Stimulated activated CD4-positive, alpha-beta T cell treated with anti-CD3 and anti-CD28 coated beads, Interleukin-15, amount 100 ng/mL, for 24 hours (primary cell): ENCODE results near the gene PRR7.
"Not testable (repeated sequence)": the region's sequence is repeated elsewhere in the genome, so short reads cannot be mapped to it uniquely, and the experiment has no call there.

ENCODE experiments used
- DNase-seq: peaks from one replicate; pipeline ENCODE4 v3.0.0-alpha.2; 2020

Gene PRR7

DNA sequence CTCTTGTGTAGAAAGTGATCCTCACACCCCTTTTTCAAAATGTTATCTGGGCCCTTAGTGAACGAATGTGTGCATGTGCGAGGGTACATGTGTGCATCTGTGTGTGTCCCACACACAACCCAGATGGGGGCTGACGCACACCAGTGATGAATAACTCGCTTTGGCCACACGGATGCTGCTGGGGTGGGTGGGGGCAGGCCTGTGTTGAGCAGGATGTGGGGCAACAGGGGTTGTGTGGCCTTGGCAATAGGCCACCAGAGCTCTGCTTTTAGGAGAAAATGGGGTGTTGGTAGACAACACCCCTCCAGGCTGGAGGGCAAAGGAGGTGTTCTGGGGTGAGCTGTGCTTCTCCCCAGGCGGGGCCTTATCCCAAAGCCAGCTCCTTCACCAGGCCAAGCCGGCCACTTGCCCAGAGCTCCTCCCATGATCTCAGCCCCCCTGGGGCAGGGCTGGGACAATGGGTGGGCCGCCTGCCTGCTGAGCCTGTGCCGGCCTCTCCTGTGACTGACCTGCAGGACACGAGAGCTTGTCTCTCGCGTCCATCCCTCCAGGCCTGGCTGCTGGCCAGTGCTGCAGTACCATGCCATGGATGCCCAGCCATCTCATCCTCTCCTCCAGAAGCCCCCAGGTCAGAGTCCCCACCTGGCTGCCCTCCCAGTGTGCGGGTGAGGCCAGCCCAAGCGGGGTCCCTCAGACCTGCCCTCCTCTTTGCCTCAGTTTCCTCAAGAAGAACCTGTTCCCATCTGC is 25.2 kb downstream of the PRR7 start:
- no peak for DNase-seq

DNA sequence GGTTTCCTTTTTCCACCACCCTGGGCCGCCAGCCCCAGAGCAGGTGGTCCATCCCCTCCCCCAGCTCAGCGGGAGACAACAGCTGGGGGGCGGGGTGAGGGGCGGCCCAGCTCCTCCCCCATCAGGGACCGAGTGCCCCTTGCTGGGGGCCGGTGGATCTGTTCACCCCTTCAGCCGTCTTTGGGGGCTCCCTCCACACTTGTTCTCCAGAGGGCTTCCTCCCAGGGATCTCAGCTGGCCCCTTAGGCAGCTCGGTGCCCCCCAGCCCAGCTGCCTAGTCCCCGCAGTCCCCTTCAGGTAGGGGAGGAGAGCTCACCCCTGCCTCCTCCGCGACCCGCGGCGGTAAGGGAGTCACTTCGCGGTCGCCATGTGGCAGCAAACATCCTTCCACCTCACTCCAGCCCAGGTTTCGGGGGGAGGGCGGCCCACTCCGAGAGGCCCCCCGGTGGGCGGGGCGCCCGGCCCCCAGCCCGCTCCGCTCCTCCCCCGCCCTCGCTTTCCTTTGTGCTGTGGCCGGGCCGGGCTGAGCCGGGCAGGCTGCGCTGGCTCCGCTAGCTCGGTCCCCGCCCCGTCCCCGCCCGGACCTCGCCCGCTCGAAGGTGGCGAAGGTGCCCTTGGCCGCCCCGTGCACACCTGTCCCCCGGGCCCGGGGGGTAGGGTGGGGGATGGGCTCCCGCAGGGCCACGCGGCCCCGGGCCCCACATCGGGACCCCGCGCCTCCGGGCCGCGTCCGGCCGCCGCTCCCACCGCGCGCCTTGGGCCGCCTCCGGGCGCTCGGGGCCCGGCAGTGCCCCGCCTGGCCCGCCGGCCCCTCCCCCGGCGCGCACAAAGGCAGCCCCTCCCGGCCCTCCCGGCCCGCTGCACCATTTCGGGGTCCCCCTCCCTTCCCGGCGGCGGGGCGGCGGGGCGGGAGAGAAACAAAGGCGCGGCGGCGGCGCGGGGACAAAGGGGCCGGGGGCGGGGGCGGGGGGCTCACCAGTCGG is 26.1 kb downstream of the PRR7 start:
- peak; percentile 73 for DNase-seq

DNA sequence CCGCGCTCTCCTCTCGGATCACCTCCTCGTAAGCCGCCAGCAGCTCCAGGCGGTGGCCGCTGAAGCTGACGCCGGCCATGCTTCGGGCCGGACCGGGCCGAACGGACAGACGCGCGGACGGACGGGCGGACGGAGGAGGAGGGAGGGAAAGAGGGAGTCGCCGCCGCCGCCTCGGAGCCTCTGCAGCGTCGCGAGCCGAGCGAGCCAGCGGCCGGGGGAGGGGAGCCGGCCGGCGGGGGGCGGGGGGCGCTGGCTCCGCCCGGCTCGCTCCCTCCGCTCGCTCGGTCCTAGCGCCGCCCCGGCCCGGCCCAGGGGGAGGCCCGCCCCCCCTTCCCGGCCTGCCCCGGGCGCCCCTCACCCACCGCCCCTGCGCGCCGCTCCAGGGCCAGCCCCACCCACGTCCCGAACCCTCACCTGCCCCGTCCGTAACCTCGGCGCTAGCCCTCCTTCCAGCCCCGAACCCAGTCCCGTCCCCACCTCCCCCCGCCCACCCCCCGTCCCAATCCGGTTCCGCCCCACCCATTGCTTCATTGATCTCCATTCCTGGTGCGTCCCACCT is 26.9 kb downstream of the PRR7 start, which contains the start of gene DBN1:
TSS of gene DBN1 (minus strand) at position 192 of the 559 bp plus-strand sequence. CDS start at position 79, 113 bp downstream.
- DNase-seq: no peak

DNA sequence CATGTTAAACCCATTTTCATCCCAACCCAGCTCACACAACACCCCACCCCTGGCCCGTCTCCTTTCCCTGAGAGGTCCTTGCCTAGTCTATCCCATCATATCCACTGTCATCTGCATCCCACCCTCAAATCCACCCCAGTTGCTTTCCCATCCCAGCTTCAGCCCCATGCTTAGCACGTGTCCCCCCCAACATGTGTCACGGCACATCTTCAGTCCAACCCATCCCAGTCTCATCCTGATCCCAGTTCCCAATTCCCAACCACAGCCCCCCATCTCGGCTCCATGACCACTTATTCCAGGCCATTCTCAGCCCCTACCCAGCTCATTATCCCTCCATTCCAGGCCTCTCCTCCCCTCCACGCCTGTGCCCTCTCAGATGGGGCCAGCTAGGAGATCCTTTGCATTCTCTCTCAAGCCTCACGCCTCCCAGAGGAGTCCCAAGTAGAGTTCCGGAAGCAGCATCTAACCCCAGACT is 27.4 kb downstream of the PRR7 start:
- no peak for DNase-seq

DNA sequence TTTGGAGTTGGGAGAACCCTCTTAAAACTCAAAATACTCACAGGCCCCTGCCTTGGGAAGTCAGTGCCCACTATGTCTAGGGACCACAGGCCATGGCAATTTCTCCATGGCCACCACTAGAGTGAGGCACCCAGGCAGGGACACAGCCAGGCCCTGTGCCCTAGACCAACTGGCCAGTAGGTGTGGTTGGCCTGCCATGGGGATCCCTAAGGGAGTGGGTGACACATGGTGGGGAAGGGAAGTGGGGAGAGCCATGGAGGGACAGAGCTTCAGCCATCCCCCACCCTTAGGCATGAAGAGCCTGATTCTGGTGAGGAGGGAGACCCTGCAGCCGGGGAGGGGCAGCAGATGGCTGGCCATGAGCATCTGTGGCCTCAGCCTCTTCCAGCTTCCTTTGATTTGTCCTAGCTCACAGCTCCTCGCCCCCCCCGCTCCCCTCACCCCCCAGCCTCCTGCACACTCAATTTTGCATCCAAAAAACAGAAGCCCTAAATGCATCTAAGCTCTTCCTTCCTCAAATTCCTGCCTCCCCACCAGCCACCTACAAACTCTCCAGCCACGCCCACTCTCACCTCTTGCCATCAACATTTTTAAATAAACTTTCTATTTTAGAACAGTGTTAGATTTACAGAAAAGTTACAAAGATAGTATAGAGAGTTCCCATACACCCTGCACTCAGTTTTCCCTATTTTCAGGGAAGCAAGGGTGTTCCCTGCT is 28.4 kb downstream of the PRR7 start:
- no peak for DNase-seq

DNA sequence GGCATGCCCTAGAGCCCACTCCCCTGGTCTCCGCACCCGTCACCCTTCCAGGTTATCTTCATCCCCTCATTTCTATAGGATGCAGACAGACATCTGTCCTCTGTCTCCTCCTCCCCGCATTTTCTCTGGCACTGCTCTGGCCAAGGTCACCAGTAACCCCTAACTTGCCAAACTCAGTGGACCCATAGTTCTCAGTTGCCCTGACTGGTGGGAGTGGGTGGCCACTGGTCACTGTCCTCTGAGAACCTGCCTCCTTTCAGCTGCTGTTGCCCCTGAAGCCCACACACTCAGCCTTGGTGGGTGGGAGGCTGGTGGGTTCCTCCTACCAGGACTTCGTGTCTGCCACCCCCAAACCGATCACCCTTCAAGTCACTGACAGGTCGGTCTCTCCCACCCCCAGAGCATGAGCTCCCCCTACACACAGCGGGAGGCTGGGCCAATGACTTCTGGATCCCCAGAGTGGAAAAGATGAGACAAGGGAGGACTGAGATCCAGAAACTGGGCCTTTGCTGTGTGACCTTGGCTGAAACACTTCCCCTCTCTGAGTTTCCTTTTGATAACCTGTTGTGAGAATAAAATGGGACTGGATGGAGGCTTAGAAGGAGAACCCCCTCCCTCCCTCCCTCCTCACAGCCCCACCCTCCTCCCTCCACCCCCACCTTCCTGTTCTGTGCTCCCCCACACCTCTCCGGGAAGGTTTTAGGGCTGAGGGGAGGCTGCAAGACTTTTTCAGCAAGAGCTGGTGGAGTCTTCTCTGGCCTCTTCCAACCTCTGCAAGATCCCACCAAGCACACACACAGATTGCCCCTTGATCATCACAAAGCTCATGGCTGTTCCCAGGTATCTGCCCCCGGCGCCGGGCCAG is 29.2 kb downstream of the PRR7 start:
- DNase-seq: no peak

DNA sequence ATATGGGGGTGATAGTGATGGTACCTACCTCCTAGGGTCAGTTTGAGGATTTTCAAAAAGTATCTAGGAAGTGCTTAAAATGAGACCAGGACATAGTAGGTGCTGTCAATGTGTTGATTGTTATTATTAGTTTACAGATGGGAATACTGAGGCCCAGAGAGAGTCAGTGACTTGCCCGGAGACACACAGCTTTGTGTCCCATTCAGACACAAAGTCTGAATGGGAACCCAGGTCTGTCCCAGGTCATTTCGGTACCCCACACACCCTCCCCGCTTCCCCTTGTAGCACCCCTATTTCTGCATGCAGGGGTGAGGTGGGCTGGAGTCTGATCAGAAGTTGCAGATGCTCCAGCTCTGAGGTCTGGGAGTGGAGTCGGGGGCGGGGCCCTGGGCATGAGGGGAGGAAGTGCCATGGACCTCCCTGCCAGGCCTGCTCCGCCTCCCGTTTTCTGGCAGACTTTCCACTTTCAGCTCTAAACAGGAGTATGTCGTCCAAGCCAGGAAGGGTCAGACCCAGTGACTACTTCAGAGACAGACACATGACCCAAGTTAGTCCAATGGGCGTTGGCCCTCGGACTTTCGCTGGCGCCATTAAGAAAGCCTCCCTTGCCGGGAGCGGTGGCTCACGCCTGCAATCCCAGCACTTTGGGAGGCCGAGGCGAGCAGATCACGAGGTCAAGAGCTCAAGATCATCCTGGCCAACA is 30.1 kb downstream of the PRR7 start:
- DNase-seq: no peak

DNA sequence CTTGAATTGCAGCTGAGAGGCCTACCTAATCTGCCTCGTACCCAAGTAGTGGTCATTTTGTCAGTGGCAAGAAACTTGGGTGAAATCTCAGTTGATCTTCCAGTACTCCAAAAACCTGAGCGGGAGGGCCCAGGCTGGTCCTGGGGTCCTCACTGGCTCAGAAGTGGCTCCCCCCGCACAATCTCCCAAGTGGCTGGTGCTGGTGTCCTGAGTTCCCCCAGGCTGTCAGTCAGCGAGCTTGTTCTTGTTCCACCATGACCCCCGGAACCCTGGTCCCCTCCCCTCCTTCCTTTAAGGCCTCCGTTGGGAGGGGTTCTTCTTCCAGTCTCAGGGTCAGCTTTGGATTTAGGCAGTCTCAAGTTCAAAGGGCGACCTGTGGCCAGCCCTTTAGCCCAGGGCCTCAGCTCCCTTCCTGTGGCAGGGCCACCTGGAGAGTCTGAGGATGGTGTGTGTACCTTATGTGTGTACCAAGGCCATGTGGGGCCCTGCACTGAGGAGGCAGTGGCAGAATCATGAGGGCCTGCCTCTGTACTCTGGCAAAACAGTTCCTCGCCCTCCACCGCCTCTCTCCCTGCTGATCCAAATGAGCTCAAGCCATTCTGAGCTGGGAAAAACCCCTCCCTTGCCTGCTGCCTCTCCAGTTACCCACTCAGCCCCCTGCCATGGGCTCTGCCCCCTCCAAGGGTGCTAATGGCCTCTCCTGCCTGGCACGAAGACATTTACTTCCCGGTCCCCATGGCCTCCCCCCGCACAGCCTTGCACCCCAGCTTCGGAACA is 31.3 kb downstream of the PRR7 start:
- DNase-seq: no peak

DNA sequence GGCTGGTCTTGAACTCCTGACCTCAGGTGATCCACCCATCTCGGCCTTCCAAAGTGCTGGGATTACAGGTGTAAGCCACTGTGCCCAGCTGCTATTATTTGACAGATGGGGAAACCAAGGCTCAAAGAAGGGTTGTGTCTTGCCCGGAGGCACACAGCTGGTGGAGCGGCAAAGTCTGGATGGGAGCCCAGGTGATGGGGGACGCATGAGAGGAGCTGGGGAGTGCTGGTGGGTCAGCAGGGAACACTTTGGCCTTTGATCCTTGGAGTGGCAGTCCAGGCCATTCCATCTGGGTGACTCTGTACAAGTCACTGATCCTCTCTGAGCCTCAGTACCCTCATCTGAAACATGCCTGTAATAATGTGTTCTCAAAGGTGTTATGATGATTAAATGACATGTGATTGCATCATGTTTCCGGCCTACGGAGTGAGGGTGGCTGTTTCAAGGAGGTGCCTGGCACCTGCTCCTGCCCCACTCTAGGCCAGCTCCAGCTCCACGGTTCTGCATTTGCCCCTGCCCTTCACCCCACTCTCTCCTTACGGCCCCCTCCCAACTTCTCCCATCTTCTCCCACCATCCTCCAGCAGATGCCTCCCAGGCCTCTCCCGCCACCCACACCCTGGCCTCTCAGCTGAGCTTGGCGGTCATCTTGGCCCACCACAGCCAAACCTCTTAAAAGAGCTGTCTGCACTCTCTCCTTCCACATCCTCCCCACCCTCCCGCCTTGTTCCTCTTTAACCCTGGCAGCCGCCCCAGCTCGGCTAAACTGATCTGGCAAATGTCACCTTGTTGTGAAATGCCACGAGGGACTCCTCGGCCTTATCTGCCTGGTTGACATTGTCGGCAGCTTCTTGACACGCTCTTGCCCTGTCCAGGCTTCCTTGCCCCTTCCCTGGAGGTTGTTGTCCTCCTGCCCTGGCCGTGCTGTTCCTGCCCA is 32.4 kb downstream of the PRR7 start:
- peak; percentile 48 for DNase-seq

DNA sequence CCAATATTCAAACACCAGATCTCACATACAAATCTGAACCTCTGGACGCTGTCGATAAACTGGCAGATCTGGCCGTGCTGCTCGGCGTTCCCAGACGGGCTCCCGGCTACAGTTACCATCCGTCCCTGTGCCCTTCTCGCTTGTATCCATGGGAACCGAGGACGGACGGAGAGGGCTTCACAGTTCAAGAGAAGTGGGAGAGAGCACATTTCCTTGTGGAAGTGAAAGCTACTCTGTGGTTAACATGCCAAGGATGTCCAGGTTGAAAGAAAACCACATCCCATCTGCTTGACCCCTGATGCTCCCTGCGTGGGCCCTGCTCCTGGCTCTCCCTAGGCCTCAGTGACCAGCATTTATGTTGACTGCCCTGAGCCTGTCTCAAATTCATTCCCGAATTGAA is 33.2 kb downstream of the PRR7 start:
- no peak for DNase-seq

DNA sequence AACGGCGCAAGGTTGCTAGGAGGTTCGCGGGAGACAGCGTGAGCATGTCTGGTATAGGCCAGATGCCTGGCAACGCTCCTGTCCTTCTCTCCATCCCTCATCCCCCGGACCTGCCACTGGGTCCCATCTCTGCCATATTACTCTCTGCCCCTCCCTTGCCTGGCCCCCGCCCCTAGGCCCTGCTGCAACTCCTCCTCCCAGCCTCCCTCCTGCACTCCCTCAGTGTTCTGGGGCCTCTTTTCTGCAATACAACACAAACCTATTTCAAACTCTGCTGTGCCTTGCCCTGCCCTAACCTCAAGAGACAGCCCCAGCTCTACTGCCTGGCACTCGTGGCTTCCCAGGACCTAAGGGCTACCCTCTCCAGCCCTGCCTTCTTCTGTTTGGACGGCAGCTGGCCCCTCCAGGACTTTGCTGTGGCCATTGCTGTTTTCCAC is 35.8 kb downstream of the PRR7 start:
- DNase-seq: no peak

DNA sequence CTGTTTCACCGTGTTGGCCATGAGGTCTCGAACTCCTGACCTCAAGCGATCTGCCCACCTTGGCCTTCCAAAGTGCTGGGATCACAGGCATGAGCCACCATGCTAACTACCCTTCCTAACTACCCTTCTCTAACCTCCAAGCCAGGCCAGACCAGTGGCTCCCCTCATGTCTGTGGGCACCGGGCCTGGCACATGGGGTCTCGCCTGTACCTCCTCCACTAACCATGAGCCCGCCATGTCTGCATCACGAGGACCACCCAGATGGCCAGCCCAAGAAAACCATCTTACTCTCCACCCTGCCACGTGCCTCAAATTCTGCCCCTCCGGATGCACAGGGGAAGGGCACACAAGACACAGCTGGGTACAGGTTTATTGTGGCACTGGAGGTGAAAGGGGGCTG is 36.4 kb downstream of the PRR7 start:
- no peak for DNase-seq

DNA sequence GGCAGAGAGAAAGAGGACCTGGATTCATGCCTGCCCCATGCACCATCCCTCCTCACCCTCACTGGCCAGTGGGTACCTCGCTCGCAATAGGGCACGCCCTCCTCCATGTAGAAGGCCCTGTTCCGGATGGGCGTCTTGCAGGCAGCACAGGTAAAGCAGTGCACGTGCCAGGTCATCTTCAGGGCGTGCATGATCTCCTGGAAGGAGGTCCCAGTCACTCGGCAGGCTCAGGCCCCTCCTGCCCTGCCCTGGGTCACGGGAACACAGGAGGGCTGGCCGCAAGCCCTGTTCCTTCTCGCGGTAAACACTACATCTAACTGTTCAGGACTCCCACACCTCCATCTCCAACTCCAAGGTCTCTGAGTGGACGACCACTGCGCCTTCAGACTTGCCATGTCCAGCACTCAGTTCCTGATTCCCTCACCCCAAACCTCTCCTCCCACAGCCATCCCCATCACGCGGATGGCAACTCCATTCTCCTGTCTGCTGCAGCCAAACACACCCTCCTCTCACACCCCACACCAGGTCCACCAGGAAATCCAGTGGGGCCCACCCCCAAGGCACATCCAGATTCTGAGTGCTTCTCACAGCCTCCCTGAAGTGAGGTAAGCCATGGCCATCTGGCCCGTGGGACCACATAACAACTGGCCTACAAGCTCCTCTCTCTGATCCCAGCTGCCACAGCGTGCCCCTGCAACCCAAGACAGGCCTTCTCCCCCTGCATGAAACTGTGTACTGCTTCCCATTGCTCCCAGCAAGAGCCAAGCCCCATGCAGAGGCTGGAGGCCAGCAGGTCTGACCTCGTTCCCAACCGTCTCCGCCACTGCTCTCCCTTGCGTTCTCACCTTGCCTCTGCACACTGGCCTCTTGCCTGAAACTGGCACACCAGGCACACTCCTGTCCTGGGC is 37.6 kb downstream of the PRR7 start:
- no peak for DNase-seq

DNA sequence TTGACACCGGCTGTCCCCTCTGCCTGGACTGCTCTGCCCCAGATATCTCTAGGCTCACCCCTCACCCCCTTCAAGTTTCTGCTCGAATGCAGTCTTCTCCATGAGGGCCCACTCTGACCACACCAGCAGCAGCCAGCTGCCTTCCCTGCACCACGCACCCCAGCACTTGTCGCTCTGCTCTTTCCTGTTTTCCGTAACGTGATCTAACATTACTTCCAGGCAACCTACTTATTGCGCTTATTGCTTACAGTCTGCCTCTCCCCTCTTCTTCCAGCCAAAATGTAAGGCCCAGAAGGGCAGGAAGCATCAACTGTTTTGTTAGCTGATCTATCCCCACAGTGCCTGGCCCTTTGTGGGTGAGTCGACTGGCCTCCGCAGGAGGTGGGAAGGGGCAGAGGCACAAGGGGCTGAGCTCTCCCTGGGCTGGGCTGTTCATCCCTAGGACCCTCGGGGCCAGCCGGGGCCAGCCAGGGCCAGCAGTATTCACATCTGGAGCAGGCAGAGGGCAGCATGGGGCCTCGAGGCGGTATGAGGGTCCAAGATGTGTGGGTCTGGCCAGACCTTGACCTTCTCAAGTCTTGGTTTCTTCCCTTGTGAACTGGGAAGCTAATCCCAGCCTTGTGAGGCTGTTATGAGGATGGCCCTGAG is 38.4 kb downstream of the PRR7 start:
- DNase-seq: no peak

DNA sequence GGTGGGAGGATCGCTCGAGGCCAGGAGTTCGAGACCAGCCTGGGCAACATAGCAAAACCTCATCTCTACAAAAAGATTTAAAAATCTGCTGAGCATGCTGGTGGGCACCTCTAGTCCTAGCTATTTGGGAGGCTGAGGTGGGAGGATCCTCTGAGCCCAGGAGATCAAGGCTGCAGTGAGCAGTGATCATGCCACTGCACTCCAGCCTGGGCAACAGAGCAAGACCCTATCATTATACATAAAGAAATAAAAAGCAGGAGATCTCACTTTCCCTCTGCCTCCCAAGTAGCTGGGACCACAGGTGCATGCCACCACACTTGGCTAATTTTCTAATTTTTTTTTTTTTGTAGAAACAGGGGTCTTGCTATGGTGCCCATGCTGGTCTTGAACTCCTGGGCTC is 39.1 kb downstream of the PRR7 start:
- not testable (repeated sequence) for DNase-seq

DNA sequence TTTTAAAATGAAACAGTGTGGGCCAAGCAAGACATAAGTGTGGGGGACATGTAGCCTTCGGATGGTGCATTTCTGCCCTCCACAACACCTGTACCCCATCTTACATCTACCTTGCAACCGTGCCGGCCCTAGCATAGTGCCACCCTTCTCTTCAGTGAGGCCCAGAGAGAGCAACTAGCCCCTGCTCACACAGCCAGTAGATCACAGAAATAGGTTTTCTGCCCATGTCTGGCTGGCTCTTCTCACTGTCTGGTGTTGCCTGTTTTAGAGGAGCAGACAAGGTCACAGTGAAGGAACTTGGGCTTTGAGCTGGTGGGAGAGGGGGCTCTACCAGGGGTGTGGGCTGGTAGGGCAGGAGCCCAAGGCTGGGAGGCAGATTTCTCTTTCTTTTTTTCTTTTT is 39.6 kb downstream of the PRR7 start:
- no peak for DNase-seq

DNA sequence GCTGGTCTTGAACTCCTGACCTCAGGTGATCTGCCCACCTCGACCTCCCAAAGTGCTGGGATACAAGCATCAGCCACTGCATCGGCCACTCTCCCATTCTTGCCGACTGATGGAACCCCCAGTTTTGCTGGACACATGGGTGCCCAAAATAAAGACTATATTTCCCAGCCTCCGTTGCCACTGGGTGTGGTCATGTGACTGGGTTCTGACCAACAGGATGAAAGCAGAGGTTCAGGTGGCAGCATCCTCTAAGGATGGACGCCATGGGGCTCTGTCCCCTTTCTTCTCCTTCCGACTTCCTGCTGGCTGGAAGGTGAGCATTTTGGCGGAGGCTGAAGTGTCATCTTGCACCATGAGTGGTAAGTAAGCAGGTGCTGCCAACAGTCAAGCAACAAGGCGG is 40.5 kb downstream of the PRR7 start:
- no peak for DNase-seq
